Neural crest cell (in vitro differentiated cells): ENCODE data around the gene AFAP1. TPM values are rescaled to one million over a fixed set of nuclear protein-coding genes. Genes with fewer than 3 reads are reported as not detected.

Source experiments
- DNase-seq: peaks from one replicate; pipeline ENCODE4 v3.0.0; 2021; ENCODE audit warnings: low read depth, mixed read lengths, low spot score
- H3K27ac Mint-ChIP-seq: one replicate; pipeline ENCODE4 v1.8.0; 2021; ENCODE audit warnings: mild to moderate bottlenecking, mixed read lengths; ENCODE audit not compliant: unreplicated experiment
- H3K27me3 Mint-ChIP-seq: 2 replicates; pipeline ENCODE4 v1.8.0; 2021; ENCODE audit warnings: low read depth, mild to moderate bottlenecking, mixed read lengths
- H3K36me3 Mint-ChIP-seq: 2 replicates; pipeline ENCODE4 v1.8.0; 2021; ENCODE audit warnings: low read depth, mild to moderate bottlenecking, mixed read lengths
- H3K4me1 Mint-ChIP-seq: 2 replicates; pipeline ENCODE4 v1.8.0; 2021; ENCODE audit warnings: mixed read lengths
- H3K4me3 Mint-ChIP-seq: one replicate; pipeline ENCODE4 v1.8.0; 2021; ENCODE audit warnings: mild to moderate bottlenecking, mixed read lengths
- H3K9me3 Mint-ChIP-seq: 2 replicates; pipeline ENCODE4 v1.8.0; 2021; ENCODE audit warnings: mixed read lengths
- CTCF ChIP-seq: fragments of 200-600 bp; sonication (generic); conservative IDR thresholded peaks from 2 replicates; pipeline ENCODE4 v1.5.0; 2021; ENCODE audit warnings: antibody characterized with exemption, mild to moderate bottlenecking
- total RNA-seq: library from RNA; stranded (reverse); gene quantifications from 2 replicates; pipeline ENCODE4 v1.2.1, GENCODE V29; 2021

The AFAP1 gene
- total RNA-seq, 1 donor from 2014 or later: 28.1 TPM

- Mint-ChIP-seq H3K27ac (no peak overlapping the region), H3K27me3 (no peaks in the 10 kb centered on the region), H3K36me3 (peaks cover 6% of the 10 kb centered on the region), H3K9me3 (no peaks in the 10 kb centered on the region), H3K4me1 (peaks cover 19% of the 10 kb centered on the region), H3K4me3 (no peak overlapping the region)
- TF ChIP-seq CTCF: no peak
- DNase-seq: no peak
Measured at GRCh38 chr4:7788193-7788592, 151.5 kb downstream of the AFAP1 start.

- no peak overlapping the region for H3K27ac Mint-ChIP-seq
- no peak overlapping the region for H3K4me3 Mint-ChIP-seq
- peaks cover 6% of the 10 kb centered on the region for H3K36me3 Mint-ChIP-seq
- DNase-seq: no peak
- H3K9me3 Mint-ChIP-seq: no peaks in the 10 kb centered on the region
- TF ChIP-seq CTCF: no peak
- no peaks in the 10 kb centered on the region for H3K27me3 Mint-ChIP-seq
- peaks cover 19% of the 10 kb centered on the region for H3K4me1 Mint-ChIP-seq
Measured at GRCh38 chr4:7787681-7788141, 151.9 kb downstream of the AFAP1 start.

- Mint-ChIP-seq H3K27ac (no peak overlapping the region), H3K9me3 (no peaks in the 10 kb centered on the region), H3K36me3 (peaks cover 6% of the 10 kb centered on the region), H3K4me1 (peaks cover 19% of the 10 kb centered on the region), H3K4me3 (no peak overlapping the region), H3K27me3 (no peaks in the 10 kb centered on the region)
- no peak for DNase-seq
- TF ChIP-seq CTCF: no peak
Measured at GRCh38 chr4:7787067-7787466, 152.6 kb downstream of the AFAP1 start.

- Mint-ChIP-seq H3K4me3 (no peak overlapping the region), H3K36me3 (peaks cover 6% of the 10 kb centered on the region), H3K4me1 (peaks cover 24% of the 10 kb centered on the region), H3K27me3 (no peaks in the 10 kb centered on the region), H3K9me3 (no peaks in the 10 kb centered on the region), H3K27ac (no peak overlapping the region)
- no peak for DNase-seq
- no peak for TF ChIP-seq CTCF
Measured at GRCh38 chr4:7786517-7786916, 153.1 kb downstream of the AFAP1 start.

- H3K4me3 Mint-ChIP-seq: no peak overlapping the region
- DNase-seq: no peak
- H3K9me3 Mint-ChIP-seq: no peaks in the 10 kb centered on the region
- TF ChIP-seq CTCF: no peak
- no peaks in the 10 kb centered on the region for H3K27me3 Mint-ChIP-seq
- H3K27ac Mint-ChIP-seq: no peak overlapping the region
- H3K4me1 Mint-ChIP-seq: peaks cover 29% of the 10 kb centered on the region
- H3K36me3 Mint-ChIP-seq: peaks cover 6% of the 10 kb centered on the region
Measured at GRCh38 chr4:7786040-7786439, 153.6 kb downstream of the AFAP1 start.

- TF ChIP-seq CTCF: no peak
- H3K9me3 Mint-ChIP-seq: no peaks in the 10 kb centered on the region
- H3K27ac Mint-ChIP-seq: no peak overlapping the region
- peaks cover 33% of the 10 kb centered on the region for H3K4me1 Mint-ChIP-seq
- no peak for DNase-seq
- peaks cover 9% of the 10 kb centered on the region for H3K36me3 Mint-ChIP-seq
- H3K4me3 Mint-ChIP-seq: no peak overlapping the region
- H3K27me3 Mint-ChIP-seq: no peaks in the 10 kb centered on the region
Measured at GRCh38 chr4:7785017-7785416, 154.6 kb downstream of the AFAP1 start.
